Activated CD8-positive, alpha-beta T cell treated with anti-CD3 and anti-CD28 coated beads for 36 hours (primary cell): ENCODE data around the gene KCND1. TPM values are rescaled to one million over a fixed set of nuclear protein-coding genes. Genes with fewer than 3 reads are reported as not detected.

ENCODE experiments used
- ATAC-seq: fragments of 200-7000 bp; cut with Tn5 transposase; one replicate; pipeline ENCODE4 v1.10.0; 2021; ENCODE audit warnings: mild to moderate bottlenecking, moderate library complexity
- CTCF ChIA-PET: fragments of 350-600 bp; sonication (Branson Sonifier 250); formaldehyde crosslinking; loops from one replicate; lab custom pipeline; 2021; ENCODE audit warnings: antibody characterized with exemption; lab: Charles Lee
- POLR2A ChIA-PET: fragments of 350-600 bp; sonication (Branson Sonifier 250); formaldehyde crosslinking; loops from one replicate; lab custom pipeline; 2021; ENCODE audit warnings: antibody characterized with exemption; lab: Charles Lee
- DNase-seq: peaks from one replicate; pipeline ENCODE4 v3.0.0-alpha.2; 2020
- H3K27ac Mint-ChIP-seq: one replicate; pipeline ENCODE4 v1.8.0; 2021; ENCODE audit warnings: mild to moderate bottlenecking, mixed read lengths
- H3K27me3 Mint-ChIP-seq: one replicate; pipeline ENCODE4 v1.8.0; 2021; ENCODE audit warnings: mixed read lengths
- H3K36me3 Mint-ChIP-seq: one replicate; pipeline ENCODE4 v1.8.0; 2021; ENCODE audit warnings: low read depth, mixed read lengths
- H3K4me1 Mint-ChIP-seq: one replicate; pipeline ENCODE4 v1.8.0; 2021; ENCODE audit warnings: low read depth, mixed read lengths
- H3K4me3 Mint-ChIP-seq: one replicate; pipeline ENCODE4 v1.8.0; 2021; ENCODE audit warnings: mild to moderate bottlenecking, moderate library complexity, mixed read lengths
- H3K9me3 Mint-ChIP-seq: one replicate; pipeline ENCODE4 v1.8.0; 2021; ENCODE audit warnings: mixed read lengths
- intact Hi-C: fragments of 100-400 bp; cut with micrococcal nuclease; formaldehyde crosslinking; loops from one replicate; pipeline ENCODE4 v1.10.0; 2022
- total RNA-seq, 2 experiments: library from RNA; stranded (reverse); gene quantifications; one replicate each; pipeline ENCODE4 v1.2.3, GENCODE V29; 2021
- TF ChIP-seq, protein P1 (sequence below): fragments of 200-600 bp; IDR thresholded peaks from one replicate; pipeline ENCODE4 v1.8.0; 2022; ENCODE audit warnings: antibody characterized with exemption, mild to moderate bottlenecking

KCND1 gene
- total RNA-seq, 2 experiments from 2014 or later, result 2.5 to 2.6 TPM

DNA sequence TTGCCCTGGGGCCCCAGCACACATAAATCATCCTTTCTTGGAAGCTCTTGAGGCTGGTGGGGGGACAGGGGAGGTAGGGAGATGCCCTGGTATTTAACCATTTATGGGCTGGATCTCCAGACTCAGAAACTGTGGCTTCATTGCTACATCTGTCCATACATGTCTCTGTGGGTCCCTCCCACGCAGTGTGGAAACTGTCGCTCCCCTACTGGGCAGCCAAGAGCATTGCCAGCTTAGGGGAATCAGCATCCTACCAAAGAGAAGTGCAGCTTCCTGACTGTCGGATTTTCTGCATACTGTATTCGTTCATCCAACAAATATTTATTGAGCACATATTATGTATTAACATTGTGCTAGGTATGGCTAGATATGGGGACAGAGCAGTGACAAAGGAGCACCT is 26.7 kb upstream of the KCND1 start:
- H3K4me3 Mint-ChIP-seq, result no peak overlapping the region
- no peak for ATAC-seq
- POLR2A ChIA-PET, result no interaction called here
- peak; percentile 17 for DNase-seq
- H3K27me3 Mint-ChIP-seq, result no peaks in the 10 kb centered on the region
- peaks cover 48% of the 10 kb centered on the region for H3K36me3 Mint-ChIP-seq
- intact Hi-C loops, result no loop called here
- H3K27ac Mint-ChIP-seq, result peak overlapping the region; percentile 68
- peaks cover 43% of the 10 kb centered on the region for H3K4me1 Mint-ChIP-seq
- TF ChIP-seq, protein P1, sequence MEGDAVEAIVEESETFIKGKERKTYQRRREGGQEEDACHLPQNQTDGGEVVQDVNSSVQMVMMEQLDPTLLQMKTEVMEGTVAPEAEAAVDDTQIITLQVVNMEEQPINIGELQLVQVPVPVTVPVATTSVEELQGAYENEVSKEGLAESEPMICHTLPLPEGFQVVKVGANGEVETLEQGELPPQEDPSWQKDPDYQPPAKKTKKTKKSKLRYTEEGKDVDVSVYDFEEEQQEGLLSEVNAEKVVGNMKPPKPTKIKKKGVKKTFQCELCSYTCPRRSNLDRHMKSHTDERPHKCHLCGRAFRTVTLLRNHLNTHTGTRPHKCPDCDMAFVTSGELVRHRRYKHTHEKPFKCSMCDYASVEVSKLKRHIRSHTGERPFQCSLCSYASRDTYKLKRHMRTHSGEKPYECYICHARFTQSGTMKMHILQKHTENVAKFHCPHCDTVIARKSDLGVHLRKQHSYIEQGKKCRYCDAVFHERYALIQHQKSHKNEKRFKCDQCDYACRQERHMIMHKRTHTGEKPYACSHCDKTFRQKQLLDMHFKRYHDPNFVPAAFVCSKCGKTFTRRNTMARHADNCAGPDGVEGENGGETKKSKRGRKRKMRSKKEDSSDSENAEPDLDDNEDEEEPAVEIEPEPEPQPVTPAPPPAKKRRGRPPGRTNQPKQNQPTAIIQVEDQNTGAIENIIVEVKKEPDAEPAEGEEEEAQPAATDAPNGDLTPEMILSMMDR, result no peak
- CTCF ChIA-PET, result no interaction called here
- no peaks in the 10 kb centered on the region for H3K9me3 Mint-ChIP-seq

DNA sequence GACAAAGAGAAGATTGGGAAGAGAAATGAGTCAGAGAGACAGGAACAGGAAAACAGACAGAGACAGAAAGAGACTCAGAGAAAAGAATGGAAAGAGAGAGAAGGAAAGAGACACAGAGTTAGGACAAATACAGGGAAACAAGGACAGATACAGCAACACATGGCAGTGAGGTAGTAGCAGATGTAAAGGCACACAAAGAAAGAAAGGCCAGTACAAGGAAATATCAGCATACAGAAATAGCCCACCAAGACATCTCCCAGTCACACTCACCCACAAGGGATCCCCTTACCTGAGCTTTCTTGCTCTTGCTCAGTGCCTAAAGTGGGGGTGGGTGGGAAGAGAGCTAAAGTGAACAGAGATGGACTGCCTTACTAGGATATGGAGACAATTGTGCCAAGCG is 26.2 kb upstream of the KCND1 start:
- POLR2A ChIA-PET, result no interaction called here
- Mint-ChIP-seq H3K4me3 (no peak overlapping the region), H3K9me3 (no peaks in the 10 kb centered on the region), H3K4me1 (peaks cover 43% of the 10 kb centered on the region), H3K27me3 (no peaks in the 10 kb centered on the region), H3K36me3 (peaks cover 50% of the 10 kb centered on the region), H3K27ac (peak overlapping the region; percentile 39)
- ATAC-seq, result no peak
- DNase-seq, result no peak
- CTCF ChIA-PET, result no interaction called here
- intact Hi-C loops, result no loop called here
- TF ChIP-seq, protein P1, result no peak

DNA sequence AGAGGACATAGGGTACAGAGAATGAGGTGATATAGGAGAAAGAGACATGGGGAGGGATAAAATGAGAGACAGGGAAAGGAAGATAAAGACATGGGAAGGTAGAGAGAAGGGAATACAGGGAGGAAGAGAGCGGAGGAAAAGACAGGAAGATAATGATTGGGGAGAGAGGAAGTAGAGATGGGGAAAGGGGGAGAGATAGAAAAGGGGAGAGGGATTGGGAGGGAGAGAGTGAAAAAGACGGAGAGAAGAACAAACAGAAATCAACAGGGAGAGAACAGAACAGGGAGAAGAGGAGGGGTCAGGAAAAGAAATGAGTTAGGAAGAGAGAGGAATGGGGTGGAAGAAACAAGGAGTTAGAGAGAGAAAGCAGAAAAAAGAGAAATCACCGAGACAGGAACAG is 25.8 kb upstream of the KCND1 start:
- ChIA-PET CTCF (no interaction called here), POLR2A (no interaction called here)
- TF ChIP-seq, protein P1, result no peak
- H3K4me3 Mint-ChIP-seq, result no peak overlapping the region
- ATAC-seq (no peak), DNase-seq (no peak)
- H3K36me3 Mint-ChIP-seq, result peaks cover 50% of the 10 kb centered on the region
- H3K27me3 Mint-ChIP-seq, result no peaks in the 10 kb centered on the region
- peak overlapping the region; percentile 39 for H3K27ac Mint-ChIP-seq
- intact Hi-C loops, result no loop called here
- H3K4me1 Mint-ChIP-seq, result peaks cover 43% of the 10 kb centered on the region
- no peaks in the 10 kb centered on the region for H3K9me3 Mint-ChIP-seq

DNA sequence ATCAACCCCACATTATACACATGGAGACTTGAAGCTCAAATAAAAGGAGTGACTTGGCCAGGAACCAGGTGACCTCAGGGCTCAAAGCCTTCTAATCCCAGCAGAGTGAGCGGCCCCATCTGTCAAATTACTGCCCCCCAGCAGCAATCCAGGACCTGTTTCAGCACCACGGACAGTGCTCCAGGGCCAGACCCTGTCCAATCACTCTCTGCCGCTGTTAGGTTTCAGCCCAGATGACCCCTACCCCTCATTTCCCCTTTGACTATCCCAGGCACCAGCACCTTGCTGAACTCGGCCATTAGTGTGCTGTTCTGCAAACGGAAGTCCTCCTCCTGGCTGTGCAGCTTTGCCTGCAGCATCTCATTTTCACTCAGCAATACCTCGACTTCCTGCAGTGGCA is 25.3 kb upstream of the KCND1 start:
- no peak overlapping the region for H3K4me3 Mint-ChIP-seq
- no peak for DNase-seq

DNA sequence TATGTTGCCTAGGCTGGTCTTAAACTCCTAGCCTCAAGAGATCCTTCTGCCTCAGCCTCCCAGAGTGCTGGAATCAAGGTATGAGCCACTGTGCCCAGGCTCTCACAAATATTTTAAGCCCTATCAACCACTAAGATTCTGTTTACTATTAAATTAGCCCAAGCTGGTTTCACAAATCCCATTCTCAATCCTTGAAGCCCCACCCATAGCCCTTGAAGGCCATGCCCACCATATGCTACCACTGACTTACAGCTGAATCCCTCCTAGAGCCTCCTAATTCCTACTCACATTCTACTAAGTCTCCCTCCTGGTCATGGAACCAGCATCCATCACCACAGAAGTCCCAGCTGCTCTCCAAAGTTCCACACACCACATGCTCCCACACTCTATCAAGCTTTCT is 20.7 kb upstream of the KCND1 start:
- CTCF ChIA-PET, result no interaction called here
- peaks cover 28% of the 10 kb centered on the region for H3K36me3 Mint-ChIP-seq
- no peak for DNase-seq
- POLR2A ChIA-PET, result interaction anchor here (0.7 to 1.2 kb wide), 2 partner anchors 10 to 946 kb away, joined by 3 read pairs; partner anchors contain the start of gene GRIPAP1
- no peak for ATAC-seq
- no peak overlapping the region for H3K27ac Mint-ChIP-seq
- no peak overlapping the region for H3K4me3 Mint-ChIP-seq
- H3K9me3 Mint-ChIP-seq, result no peaks in the 10 kb centered on the region
- no peaks in the 10 kb centered on the region for H3K27me3 Mint-ChIP-seq
- H3K4me1 Mint-ChIP-seq, result peaks cover 11% of the 10 kb centered on the region
- TF ChIP-seq, protein P1, result no peak
- intact Hi-C loops, result no loop called here

More for the DNA sequence above, 25.3 kb upstream of the KCND1 start:
- H3K4me1 Mint-ChIP-seq, result peaks cover 43% of the 10 kb centered on the region
- H3K27me3 Mint-ChIP-seq, result no peaks in the 10 kb centered on the region
- H3K36me3 Mint-ChIP-seq, result peaks cover 49% of the 10 kb centered on the region
- POLR2A ChIA-PET, result no interaction called here
- intact Hi-C loops, result no loop called here
- CTCF ChIA-PET, result no interaction called here
- TF ChIP-seq, protein P1, result no peak
- no peak for ATAC-seq
- no peak overlapping the region for H3K27ac Mint-ChIP-seq
- no peaks in the 10 kb centered on the region for H3K9me3 Mint-ChIP-seq
